SK-N-SH (cell line): ENCODE data around the gene GNG13. TPM values are rescaled to one million over a fixed set of nuclear protein-coding genes. Genes with fewer than 3 reads are reported as not detected.
A peak's percentile ranks its signal among the peaks of the same experiment; 100 is the strongest.

Experiments
- CTCF ChIA-PET: fragments of 300-600, 350-600 bp; formaldehyde crosslinking; extraction: SDS; loops from one replicate; lab custom pipeline; 2021; lab: Yijun Ruan, JAX
- POLR2A ChIA-PET: fragments of 350-600 bp; sonication (Branson Sonifier 250); formaldehyde crosslinking; extraction: SDS; loops from one replicate; lab custom pipeline; 2020; ENCODE audit warnings: antibody characterized with exemption, inconsistent platforms; lab: Yijun Ruan, JAX
- DNase-seq: peaks from one replicate; pipeline ENCODE4 v3.0.0; 2012
- H2AFZ ChIP-seq: fragments of 200-600 bp; sonication (generic); 2 replicates; pipeline ENCODE4 v1.8.1; 2016; ENCODE audit warnings: antibody characterized with exemption, mild to moderate bottlenecking, low read depth
- H3F3A ChIP-seq: fragments of 200-600 bp; sonication (generic); replicated peaks from 2 replicates; pipeline ENCODE3; 2016; ENCODE audit warnings: antibody characterized with exemption, mild to moderate bottlenecking; ENCODE audit not compliant: insufficient read depth
- H3K27ac ChIP-seq, 2 experiments: fragments of 200-500 bp in 1 of 2; fragments of 200-600 bp in 1 of 2; sonication (Bioruptor generic) in 1 of 2; sonication (generic), shearing (Covaris generic) in 1 of 2; 2 replicates each; pipeline versions ENCODE4 v1.5.1 to v1.6.1; 2014 to 2016; ENCODE audit warnings: low read depth in 2 of 2, inconsistent platforms in 1 of 2, low read length in 1 of 2, mild to moderate bottlenecking in 1 of 2, mixed read lengths in 1 of 2
- H3K27me3 ChIP-seq: fragments of 200-600 bp; sonication (generic), shearing (Covaris generic); 2 replicates; pipeline ENCODE4 v1.6.1; 2016; ENCODE audit warnings: mixed run types; ENCODE audit not compliant: insufficient read depth
- H3K36me3 ChIP-seq, 2 experiments: fragments of 200-500 bp in 1 of 2; fragments of 200-600 bp in 1 of 2; sonication (Bioruptor generic) in 1 of 2; sonication (generic) in 1 of 2; replicated peaks in 1 of 2; 2 replicates each; pipeline versions ENCODE3 to v1.5.1; 2014 to 2016; ENCODE audit warnings: low read length in 1 of 2, mild to moderate bottlenecking in 1 of 2; ENCODE audit not compliant: insufficient read depth in 2 of 2, control insufficient read depth in 1 of 2
- H3K4me1 ChIP-seq, 2 experiments: fragments of 200-500 bp in 1 of 2; fragments of 200-600 bp in 1 of 2; sonication (Bioruptor generic) in 1 of 2; sonication (generic), shearing (Covaris generic) in 1 of 2; 2 replicates each; pipeline versions ENCODE4 v1.5.1 to v1.6.1; 2014 to 2016; ENCODE audit warnings: low read depth in 1 of 2, low read length in 1 of 2, mixed run types in 1 of 2; ENCODE audit not compliant: insufficient read depth in 2 of 2, control insufficient read depth in 1 of 2
- H3K4me2 ChIP-seq: fragments of 200-600 bp; sonication (generic), shearing (Covaris generic); 2 replicates; pipeline ENCODE4 v1.6.1; 2017; ENCODE audit warnings: mixed run types
- H3K4me3 ChIP-seq, 2 experiments: fragments of 200-500 bp in 1 of 2; fragments of 200-600 bp in 1 of 2; sonication (Bioruptor generic) in 1 of 2; sonication (generic), shearing (Covaris generic) in 1 of 2; 2 replicates each; pipeline versions ENCODE4 v1.5.1 to v1.8.1; 2014 to 2016; ENCODE audit warnings: low read depth in 2 of 2, inconsistent platforms in 1 of 2, low read length in 1 of 2, mild to moderate bottlenecking in 1 of 2, mixed read lengths in 1 of 2, moderate library complexity in 1 of 2
- H3K79me2 ChIP-seq: fragments of 200-600 bp; sonication (generic); 2 replicates; pipeline ENCODE4 v1.8.1; 2017; ENCODE audit warnings: mild to moderate bottlenecking; ENCODE audit not compliant: insufficient read depth
- H3K9ac ChIP-seq: fragments of 200-600 bp; sonication (generic); 2 replicates; pipeline ENCODE4 v1.6.1; 2017; ENCODE audit warnings: mixed run types
- H3K9me2 ChIP-seq: fragments of 200-600 bp; sonication (generic); 2 replicates; pipeline ENCODE4 v1.6.1; 2017; ENCODE audit warnings: mixed run types
- H3K9me3 ChIP-seq: fragments of 200-600 bp; sonication (generic); 2 replicates; pipeline ENCODE4 v1.6.1; 2017; ENCODE audit warnings: mixed run types, mild to moderate bottlenecking, moderate library complexity
- H4K20me1 ChIP-seq: fragments of 200-600 bp; sonication (generic); 2 replicates; pipeline ENCODE4 v1.6.1; 2017; ENCODE audit warnings: mild to moderate bottlenecking, mixed run types; ENCODE audit not compliant: insufficient read depth
- GABPA ChIP-seq: IDR thresholded peaks from 2 replicates; pipeline ENCODE4 v1.4.0; 2012; ENCODE audit warnings: low read depth, mild to moderate bottlenecking
- GATA2 ChIP-seq: sonication (generic); formaldehyde crosslinking; IDR thresholded peaks from 2 replicates; pipeline ENCODE4 v1.5.0; 2020; ENCODE audit warnings: mild to moderate bottlenecking, missing genetic modification reagents
- MEF2A ChIP-seq: IDR thresholded peaks from 2 replicates; pipeline ENCODE4 v1.4.0; 2012; ENCODE audit warnings: low read depth, borderline replicate concordance
- RAD21 ChIP-seq: IDR thresholded peaks from 2 replicates; pipeline ENCODE4 v1.6.1; 2012; ENCODE audit warnings: mild to moderate bottlenecking, low read length
- RCOR1 ChIP-seq: fragments of 150-350 bp; IDR thresholded peaks from 2 replicates; pipeline ENCODE4 v1.6.1; 2017; ENCODE audit warnings: antibody characterized with exemption, low read length
- SMC3 ChIP-seq: IDR thresholded peaks from 2 replicates; pipeline ENCODE4 v1.6.1; 2012; ENCODE audit warnings: low read depth, low read length, improper control_type of control experiment
- WGBS: methylation state at CpG from one replicate; pipeline ENCODE4 v1.1.6; 2017; ENCODE audit warnings: low lambda C conversion rate; 5-methylcytosine and 5-hydroxymethylcytosine counted together
- polyA plus RNA-seq, 3 experiments: library from polyadenylated mRNA; depleted of rRNA; stranded (reverse); fragments of >200 nt; gene quantifications; 2 replicates each; pipeline ENCODE4 v1.2.3, GENCODE V29; 2012
- TF ChIP-seq, protein P1 (sequence below): IDR thresholded peaks from 2 replicates; pipeline ENCODE4 v1.4.0; 2012; ENCODE audit warnings: low read depth, borderline replicate concordance
- TF ChIP-seq, protein P2 (sequence below): fragments of 150-350 bp; IDR thresholded peaks from 2 replicates; pipeline ENCODE4 v1.6.1; 2016; ENCODE audit warnings: mild to moderate bottlenecking, low read depth, low read length
- TF ChIP-seq, protein P3 (sequence below): fragments of 200-600 bp; sonication (generic); IDR thresholded peaks from 2 replicates; pipeline ENCODE4 v1.6.1; 2017; ENCODE audit warnings: antibody characterized with exemption, mild to moderate bottlenecking, moderate library complexity

Gene GNG13
- polyA plus RNA-seq, 1 of the 3 experiments (the other 2 are of a cell fraction) = not detected

DNA sequence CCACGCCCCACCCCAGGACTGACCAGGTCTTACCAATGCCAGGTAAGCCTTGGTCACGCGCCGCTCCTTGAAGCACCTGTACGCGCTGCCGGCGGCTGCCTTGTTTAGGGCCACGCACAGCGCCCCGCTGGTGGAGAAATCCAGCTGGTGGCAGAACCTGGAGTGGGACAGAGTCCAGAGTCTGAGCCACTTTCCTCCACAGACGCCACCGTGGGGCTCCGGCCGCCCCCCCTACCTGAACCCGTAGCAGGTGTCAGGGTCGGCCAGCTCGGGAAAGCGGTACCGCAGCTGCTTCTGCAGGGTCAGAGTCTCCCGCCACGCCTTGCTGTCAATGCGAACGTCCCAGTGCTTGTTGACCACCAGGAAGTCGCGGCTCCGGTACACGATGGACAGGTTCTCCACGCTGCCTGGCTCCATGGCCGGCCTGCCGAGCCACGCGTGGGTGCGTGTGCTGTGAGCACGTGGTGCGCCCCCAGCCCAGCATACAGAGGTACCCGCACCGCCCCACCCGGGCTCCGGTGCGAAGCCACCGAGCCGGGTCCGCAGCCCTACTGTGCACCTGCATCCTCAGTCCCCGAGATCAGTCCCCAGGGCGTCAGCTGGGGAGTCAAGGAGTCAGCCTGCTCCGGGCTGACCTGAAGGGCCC is 13.1 kb downstream of the GNG13 start:
- peaks cover 23% of the 10 kb centered on the region; the same call in 1 of the 2 replicates for H4K20me1 ChIP-seq
- H3K79me2 ChIP-seq = peaks cover 31% of the 10 kb centered on the region
- H3K9me3 ChIP-seq = no peaks in the 10 kb centered on the region
- H3K4me3 ChIP-seq = peak overlapping the region; percentile 84 to 91
- no peaks in the 10 kb centered on the region for H3F3A ChIP-seq
- H3K9ac ChIP-seq = peak overlapping the region; percentile 83
- peaks cover 0 to 27% of the 10 kb centered on the region in 2 experiments; a peak in 1 of 4 replicates for H3K4me1 ChIP-seq
- 0 out of 2 replicates have a peak, but pooled peaks cover 8% of the 10 kb centered on the region for H3K27me3 ChIP-seq
- peaks cover 0 to 16% of the 10 kb centered on the region in 2 experiments for H3K36me3 ChIP-seq
- TF ChIP-seq RCOR1 (no peak), GABPA (no peak), GATA2 (CRISPR knock-in tag) (no peak)
- no peak for DNase-seq
- H3K9me2 ChIP-seq = no peaks in the 10 kb centered on the region
- peak overlapping the region; percentile 100 for H3K4me2 ChIP-seq
- ChIA-PET POLR2A (interaction anchor here (1.0 to 2.2 kb wide), 3 partner anchors 47 to 79 kb away, joined by 3 to 18 read pairs (median 4); partner anchors contain the start of genes ANTKMT and CIAO3), CTCF (interaction anchor here (1.1 to 8.9 kb wide), 4 partner anchors 67 to 268 kb away, joined by 4 to 127 read pairs (median 38); partner anchors contain the start of genes ANTKMT and METRN)
- H2AFZ ChIP-seq = no peak overlapping the region
- H3K27ac ChIP-seq = peak overlapping the region in 1 of 2 experiments; percentile 76; a peak in 2 of 4 replicates
- WGBS = 82% methylated on average over 14 of the region's 47 CpGs

DNA sequence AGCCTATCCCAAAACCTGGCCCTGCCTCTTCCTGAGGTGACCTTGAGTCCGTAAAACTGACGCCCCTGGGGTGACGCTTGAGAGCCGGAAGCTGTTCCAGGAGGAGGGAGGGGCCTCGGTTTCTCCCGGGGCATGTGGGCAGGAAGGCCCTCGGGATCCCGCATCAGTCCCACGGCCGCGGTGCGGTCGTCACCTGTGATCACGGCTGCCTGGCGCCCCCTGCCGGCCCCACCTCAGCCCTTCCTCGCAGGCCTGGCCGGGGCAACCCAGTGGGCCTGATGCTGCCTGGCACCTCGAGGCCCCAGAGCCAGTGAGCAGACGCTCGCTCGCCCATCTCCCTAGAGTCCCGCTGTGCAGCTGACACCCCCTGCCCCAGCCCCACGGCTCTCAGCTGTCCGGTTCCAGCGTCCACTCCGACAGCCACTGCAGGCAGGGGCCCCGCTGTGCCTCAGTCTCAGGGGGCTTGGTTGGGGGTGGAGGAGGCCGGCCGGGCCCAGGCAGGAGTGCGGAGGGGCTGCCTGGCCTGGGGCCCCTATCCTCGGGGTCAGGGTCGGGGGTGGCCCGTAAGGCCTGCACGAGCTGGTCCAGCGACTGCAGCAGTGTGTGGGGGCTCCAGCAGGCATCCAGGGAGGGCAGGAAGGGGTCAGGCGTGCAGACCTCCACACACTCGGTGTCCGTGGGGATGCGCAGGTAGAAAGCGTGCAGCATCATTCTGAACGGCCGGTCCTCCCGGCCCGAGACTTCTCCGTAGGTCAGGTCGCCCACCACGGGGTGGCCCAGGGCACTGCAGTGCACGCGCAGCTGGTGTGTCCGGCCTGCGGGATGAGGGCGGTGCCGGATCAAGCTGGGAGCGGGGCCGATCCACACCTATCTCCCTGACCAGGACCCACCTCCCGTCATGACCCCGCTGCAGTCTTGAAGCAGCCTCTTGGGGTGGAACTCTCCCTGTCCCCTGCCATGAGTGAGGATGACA is 14.7 kb downstream of the GNG13 start:
- peaks cover 17% of the 10 kb centered on the region; the same call in 1 of the 2 replicates for H3K27me3 ChIP-seq
- H3K79me2 ChIP-seq = peaks cover 31% of the 10 kb centered on the region
- no peak overlapping the region for H2AFZ ChIP-seq
- peaks cover 0 to 27% of the 10 kb centered on the region in 2 experiments; a peak in 1 of 4 replicates for H3K4me1 ChIP-seq
- WGBS = 75% methylated on average over 14 of the region's 58 CpGs
- peak; percentile 86 for DNase-seq
- H3K9me3 ChIP-seq = no peaks in the 10 kb centered on the region
- CTCF ChIA-PET = interaction anchor here (0.6 to 8.9 kb wide), 24 partner anchors 9 to 564 kb away, joined by 3 to 127 read pairs (median 5); partner anchors contain the start of genes ANTKMT, CCDC78, CIAO3 and FBXL16
- TF ChIP-seq SMC3 = peak; percentile 64
- TF ChIP-seq, protein P1, sequence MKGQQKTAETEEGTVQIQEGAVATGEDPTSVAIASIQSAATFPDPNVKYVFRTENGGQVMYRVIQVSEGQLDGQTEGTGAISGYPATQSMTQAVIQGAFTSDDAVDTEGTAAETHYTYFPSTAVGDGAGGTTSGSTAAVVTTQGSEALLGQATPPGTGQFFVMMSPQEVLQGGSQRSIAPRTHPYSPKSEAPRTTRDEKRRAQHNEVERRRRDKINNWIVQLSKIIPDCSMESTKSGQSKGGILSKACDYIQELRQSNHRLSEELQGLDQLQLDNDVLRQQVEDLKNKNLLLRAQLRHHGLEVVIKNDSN = no peak
- TF ChIP-seq, protein P2, sequence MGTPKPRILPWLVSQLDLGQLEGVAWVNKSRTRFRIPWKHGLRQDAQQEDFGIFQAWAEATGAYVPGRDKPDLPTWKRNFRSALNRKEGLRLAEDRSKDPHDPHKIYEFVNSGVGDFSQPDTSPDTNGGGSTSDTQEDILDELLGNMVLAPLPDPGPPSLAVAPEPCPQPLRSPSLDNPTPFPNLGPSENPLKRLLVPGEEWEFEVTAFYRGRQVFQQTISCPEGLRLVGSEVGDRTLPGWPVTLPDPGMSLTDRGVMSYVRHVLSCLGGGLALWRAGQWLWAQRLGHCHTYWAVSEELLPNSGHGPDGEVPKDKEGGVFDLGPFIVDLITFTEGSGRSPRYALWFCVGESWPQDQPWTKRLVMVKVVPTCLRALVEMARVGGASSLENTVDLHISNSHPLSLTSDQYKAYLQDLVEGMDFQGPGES = no peak
- peak; percentile 66 for TF ChIP-seq RAD21
- TF ChIP-seq, protein P3, sequence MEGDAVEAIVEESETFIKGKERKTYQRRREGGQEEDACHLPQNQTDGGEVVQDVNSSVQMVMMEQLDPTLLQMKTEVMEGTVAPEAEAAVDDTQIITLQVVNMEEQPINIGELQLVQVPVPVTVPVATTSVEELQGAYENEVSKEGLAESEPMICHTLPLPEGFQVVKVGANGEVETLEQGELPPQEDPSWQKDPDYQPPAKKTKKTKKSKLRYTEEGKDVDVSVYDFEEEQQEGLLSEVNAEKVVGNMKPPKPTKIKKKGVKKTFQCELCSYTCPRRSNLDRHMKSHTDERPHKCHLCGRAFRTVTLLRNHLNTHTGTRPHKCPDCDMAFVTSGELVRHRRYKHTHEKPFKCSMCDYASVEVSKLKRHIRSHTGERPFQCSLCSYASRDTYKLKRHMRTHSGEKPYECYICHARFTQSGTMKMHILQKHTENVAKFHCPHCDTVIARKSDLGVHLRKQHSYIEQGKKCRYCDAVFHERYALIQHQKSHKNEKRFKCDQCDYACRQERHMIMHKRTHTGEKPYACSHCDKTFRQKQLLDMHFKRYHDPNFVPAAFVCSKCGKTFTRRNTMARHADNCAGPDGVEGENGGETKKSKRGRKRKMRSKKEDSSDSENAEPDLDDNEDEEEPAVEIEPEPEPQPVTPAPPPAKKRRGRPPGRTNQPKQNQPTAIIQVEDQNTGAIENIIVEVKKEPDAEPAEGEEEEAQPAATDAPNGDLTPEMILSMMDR = peak; percentile 74
- TF ChIP-seq MEF2A = no peak
- H3F3A ChIP-seq = no peaks in the 10 kb centered on the region
- H3K27ac ChIP-seq = no peak overlapping the region
- POLR2A ChIA-PET = no interaction called here
- peaks cover 23% of the 10 kb centered on the region; the same call in 1 of the 2 replicates for H4K20me1 ChIP-seq
- no peak overlapping the region for H3K9ac ChIP-seq
- peaks cover 0 to 12% of the 10 kb centered on the region in 2 experiments for H3K36me3 ChIP-seq
- no peak overlapping the region; a peak in 1 of 4 replicates for H3K4me3 ChIP-seq
- no peaks in the 10 kb centered on the region for H3K9me2 ChIP-seq
- no peak overlapping the region for H3K4me2 ChIP-seq
